Stimulated activated CD8-positive, alpha-beta memory T cell treated with anti-CD3 and anti-CD28 coated beads, Interleukin-2, amount 100 ng/mL, for 1 hour (primary cell): ENCODE results near the gene NNAT.
"Not testable (repeated sequence)": the region's sequence is repeated elsewhere in the genome, so short reads cannot be mapped to it uniquely, and the experiment has no call there.

Experiments used
- DNase-seq, 2 donors: peaks; one replicate each; pipeline ENCODE4 v3.0.0-alpha.2; 2020; ENCODE audit warnings: low read depth in 2 of 2

Gene NNAT

GRCh38 chr20:37540001-37540400 is 19.0 kb downstream of the NNAT start:
- DNase-seq, result no peak

DNA sequence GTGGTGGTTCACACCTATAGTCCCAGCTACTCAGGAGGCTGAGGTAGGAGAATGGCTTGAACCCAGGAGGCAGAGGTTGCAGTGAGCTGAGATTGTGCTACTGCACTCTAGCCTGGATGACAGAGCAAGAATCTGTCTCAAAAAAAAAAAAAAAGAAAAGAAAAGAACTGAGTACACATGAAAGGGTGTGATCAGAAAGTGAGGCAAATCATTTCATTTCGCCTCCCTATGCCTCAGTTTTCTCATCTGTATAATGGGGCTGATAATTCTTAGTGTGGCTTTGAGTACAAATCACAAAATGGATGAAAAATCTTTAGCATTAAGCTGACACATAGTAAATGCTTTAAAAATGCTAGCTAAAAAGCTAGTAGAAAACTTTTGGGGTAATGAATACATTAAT is 19.8 kb downstream of the NNAT start:
- not testable (repeated sequence) for DNase-seq

DNA sequence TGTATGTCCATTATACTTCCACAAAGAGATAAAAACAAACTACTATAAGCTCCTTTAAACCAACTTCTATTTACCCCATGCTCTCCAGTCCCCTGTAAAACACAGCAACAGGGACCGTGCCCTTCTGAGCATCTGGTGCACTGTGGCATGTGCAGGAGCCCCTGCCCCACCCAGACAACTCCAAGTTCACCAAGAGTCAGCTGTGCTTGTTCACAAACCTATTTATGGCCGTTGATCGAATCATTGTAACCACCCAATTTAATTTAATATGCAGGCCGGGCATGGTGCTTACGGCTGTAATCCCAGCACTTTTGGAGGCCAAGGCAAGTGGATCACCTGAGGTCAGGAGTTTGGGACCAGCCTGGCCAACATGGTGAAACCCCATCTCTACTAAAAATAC is 20.3 kb downstream of the NNAT start:
- DNase-seq, result no peak

DNA sequence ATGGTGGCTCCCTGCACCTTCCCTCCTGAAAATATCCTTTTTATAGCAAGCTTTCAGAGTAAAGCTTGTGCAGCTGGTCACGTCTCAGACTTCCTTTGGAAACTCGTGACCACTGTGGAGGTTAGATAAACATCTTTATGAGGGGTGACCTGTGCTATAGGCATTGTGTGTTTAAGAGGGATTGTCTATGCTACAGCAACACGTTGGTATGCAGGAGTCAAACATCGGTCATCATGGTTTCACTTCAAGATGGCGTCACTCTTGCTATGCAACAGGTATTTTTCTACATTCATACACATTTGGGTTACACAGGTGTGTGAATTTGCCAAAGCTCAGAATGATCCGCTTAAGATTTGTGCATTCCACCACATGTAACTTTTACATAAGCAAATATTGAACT is 21.2 kb downstream of the NNAT start:
- DNase-seq, result no peak

DNA sequence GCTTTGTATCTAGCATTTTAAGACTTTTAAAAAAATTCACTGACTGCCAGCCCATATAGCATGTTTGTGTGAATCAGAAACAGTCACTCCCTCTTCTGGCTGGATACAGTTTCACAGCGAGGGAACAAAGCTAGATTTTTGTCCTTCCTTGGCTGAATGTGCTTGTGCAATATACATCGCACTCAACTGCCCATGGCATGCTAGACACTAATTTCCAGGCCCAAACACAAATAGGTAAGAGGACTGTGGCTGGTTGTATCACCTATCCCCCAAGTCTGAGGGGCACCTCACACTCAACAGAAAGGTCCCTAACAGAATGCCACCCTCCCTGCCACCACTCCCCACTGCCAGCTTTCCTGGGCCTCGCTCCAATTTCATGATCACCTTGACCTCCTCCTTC is 22.8 kb downstream of the NNAT start:
- no peak for DNase-seq

DNA sequence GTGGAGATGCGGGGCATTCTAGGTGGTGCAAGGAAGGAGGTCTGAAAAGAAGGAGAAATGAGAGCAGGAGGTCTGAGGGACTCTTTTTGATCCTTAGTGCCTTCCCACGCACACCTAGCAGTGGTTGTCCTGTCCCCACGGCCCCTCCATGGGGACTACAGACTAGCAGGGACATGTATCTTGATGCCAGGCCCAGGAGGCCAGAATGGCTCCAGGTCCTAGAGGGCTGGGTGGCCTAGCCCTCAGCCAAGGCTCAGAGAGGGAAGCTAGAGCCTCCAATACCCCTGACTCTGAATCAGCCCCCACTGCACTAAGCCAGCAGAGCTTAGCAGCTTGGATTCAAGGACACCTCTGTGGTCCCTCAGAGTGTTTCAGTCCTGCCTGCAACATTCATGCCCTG is 23.3 kb downstream of the NNAT start:
- no peak for DNase-seq

- DNase-seq, result no peak
Observed at GRCh38 chr20:37545516-37545915, 24.5 kb downstream of the NNAT start.

DNA sequence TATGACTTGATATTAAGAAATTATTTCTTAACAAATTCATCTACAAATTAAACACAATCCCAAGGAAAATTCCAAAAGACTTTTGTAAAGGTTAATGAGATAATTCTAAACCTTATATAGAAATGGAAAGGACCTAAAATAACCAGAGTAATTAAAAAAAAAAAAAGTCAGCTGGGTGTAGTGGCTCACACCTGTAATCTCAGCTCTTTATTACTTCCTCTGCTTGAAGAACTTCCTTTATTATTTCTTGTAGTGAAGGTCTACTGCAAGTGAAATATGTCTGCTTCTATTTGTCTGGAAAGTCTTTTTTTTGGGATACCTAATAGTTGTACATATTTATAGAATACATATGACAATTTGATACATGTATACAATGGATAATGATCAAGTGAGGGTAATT is 26.9 kb downstream of the NNAT start:
- no peak for DNase-seq

GRCh38 chr20:37550101-37550920 is 29.3 kb downstream of the NNAT start:
- DNase-seq, result not testable (repeated sequence)

DNA sequence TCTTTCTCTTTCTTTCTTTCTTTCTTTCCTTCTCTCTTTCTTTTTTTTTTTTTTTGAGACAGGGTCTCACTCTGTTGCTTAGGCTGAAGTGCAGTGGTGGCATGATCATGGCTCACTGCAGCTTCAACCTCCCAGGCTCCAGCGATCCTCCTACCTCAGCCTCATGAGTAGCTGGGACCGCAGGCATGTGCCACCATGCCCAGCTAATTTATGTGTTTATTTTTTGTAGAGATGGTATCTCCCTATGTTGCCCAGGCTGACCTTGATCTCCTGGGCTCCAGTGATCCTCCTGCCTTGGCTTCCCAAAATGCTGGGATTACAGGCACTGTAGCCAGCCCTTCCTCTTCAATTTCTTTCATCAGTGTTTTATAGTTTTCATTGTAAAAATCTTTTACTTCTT is 30.6 kb downstream of the NNAT start:
- not testable (repeated sequence) for DNase-seq

GRCh38 chr20:37552415-37552814 is 31.4 kb downstream of the NNAT start:
- DNase-seq, result no peak

- DNase-seq, result not testable (repeated sequence)
Observed at GRCh38 chr20:37554721-37555298, 33.8 kb downstream of the NNAT start.

- DNase-seq, result no peak
Observed at GRCh38 chr20:37556538-37556937, 35.5 kb downstream of the NNAT start.

DNA sequence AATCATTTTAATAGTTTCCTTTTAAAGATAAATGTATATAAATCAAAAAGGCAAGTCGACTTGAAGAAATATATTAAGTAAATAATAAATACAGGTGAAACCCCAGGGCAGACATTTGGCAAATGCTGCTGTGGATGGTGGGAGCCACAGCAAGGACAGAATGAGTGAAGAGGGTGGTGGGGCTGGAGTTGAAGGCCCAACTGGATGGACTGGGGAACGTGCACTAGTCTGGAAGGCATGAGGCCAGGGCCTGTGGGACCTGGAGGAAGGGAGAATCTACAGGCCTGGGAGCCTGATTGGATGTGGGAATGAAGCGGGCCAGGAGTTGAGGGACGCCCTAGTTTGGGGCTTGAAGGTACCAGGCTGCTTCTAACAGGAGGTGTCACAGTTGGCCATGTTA is 37.3 kb downstream of the NNAT start:
- DNase-seq, result no peak

DNA sequence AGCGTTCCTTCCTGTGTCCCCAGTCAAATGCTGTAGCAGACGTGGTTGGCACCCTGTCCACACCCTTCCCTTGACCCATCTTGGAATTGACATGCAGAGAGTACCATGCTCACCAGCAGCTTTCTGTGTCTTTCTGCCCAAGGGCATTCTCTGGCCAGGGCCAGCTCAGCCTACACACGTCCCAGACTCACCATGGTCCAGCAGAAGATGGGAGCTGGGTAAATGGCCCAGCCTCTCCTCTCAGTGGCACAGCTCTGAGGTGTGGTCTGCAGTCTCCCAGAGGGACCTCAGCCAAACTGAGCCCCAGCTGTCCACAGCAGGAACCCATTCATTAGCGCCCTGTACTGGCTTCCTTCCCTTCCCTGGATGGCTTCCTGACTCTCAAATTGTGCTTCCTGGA is 37.7 kb downstream of the NNAT start:
- DNase-seq, result no peak

DNA sequence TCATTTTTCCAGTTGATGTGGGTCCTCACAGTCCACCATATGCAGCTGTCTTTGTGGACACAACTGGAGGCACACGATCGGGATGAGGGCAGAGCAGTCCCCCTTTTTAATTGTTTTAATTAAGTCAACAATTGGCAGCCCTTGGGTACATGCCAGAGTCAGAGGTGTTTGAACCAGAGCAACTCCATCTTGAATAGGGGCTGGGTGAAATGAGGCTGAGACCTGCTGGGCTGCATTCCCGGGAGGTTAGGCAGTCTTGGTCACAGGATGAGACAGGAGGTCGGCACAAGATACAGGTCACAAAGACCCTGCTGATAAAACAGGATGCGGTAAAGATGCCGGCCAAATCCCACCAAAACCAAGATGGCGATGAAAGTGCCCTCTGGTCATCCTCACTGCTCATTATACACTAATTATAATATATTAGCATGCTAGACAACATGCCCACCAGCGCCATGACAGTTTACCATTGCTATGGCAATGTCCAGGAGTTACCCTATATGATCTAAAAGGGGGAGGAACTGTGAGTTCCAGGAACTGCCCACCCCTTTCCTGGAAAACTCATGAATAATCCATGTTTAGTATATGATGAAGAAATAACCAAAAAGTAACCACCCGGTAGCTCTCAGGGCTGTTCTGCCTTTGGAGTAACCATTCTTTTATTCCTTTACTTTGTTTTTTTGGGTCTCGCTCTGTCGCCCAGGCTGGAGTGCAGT is 38.4 kb downstream of the NNAT start:
- DNase-seq, result no peak

DNA sequence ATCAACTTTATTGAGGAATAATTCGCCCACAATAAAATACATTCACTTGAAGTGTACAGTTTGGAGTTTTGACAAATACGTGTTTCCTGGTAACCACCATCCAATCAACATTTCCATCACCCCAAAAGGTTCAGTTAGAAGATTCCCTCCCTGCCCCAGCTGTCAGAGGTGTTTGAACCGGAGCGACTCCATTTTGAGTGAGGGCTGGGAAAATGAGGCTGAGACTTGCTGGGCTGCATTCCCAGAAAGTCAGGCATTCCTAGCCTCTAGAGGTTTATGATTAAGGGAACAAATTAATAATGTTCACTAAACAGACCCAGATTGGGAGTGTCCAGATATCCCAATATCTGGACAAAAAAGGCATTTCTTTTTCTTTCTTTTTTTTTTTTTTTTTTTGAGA is 39.6 kb downstream of the NNAT start:
- DNase-seq, result no peak

GRCh38 chr20:37562695-37563480 is 41.8 kb downstream of the NNAT start:
- no peak for DNase-seq

DNA sequence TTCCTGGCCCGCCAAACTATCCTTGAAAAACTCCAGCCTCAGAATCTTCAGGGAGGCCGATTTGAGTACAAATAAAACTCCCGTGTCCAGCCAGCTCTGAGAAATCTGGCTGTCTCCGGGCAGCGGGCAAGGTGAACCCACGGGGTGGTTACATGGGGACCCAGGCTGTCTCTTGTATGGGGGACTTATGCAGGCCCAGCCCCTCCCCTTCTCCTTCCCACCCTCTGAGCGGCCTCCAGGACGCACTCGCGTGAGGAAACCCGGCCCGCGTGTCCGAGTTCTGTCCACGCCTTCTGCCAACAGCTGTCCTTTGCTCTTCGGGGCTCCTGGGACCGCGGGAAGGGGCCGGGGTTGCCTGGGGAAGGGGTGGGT is 43.0 kb downstream of the NNAT start:
- no peak for DNase-seq

- DNase-seq, result no peak
Observed at GRCh38 chr20:37564388-37565133, 43.5 kb downstream of the NNAT start.

DNA sequence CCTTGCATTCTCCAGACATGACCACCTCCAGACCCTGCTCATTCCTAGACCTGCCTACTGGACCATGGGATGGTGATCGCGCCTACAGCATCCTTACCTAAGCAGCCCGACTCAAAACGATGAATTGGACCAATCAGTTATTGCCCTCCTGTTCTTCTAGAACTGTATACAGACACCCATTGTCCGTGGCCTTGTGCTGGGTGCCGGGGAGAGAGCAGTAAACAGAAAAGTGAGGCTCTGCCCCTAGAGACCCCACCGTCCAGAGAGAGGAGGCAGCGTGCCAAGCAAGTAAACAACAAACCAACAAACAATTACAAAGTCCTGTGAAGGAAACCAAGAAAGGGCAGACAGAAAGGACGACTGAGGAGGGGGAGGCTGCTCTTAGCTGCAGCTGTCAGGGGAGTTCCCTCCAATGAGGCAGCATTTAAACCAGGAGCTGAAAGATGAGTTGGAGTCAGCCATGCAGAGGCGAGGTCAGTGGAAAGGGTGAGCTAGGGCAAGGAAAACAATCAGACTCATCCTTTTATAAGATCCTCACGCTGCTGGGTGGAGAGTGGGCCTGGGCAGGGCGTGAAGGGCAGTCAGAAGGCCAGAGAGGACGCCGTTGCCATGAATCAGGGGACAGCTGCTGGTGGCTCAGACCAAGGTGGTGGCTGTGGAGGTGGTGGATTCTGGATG is 44.2 kb downstream of the NNAT start:
- DNase-seq, result no peak
